GM12873 (cell line): Measurements from ENCODE around the gene ST6GAL1.

Experiments used
- TF ChIP-seq, protein P1 (sequence below): IDR thresholded peaks from 2 replicates; pipeline ENCODE4 v1.5.1; 2012; ENCODE audit warnings: low read depth, mild to moderate bottlenecking, moderate library complexity, low read length, control low read depth; ENCODE audit not compliant: insufficient read depth; ENCODE audit errors: missing control alignments

ST6GAL1 gene

DNA sequence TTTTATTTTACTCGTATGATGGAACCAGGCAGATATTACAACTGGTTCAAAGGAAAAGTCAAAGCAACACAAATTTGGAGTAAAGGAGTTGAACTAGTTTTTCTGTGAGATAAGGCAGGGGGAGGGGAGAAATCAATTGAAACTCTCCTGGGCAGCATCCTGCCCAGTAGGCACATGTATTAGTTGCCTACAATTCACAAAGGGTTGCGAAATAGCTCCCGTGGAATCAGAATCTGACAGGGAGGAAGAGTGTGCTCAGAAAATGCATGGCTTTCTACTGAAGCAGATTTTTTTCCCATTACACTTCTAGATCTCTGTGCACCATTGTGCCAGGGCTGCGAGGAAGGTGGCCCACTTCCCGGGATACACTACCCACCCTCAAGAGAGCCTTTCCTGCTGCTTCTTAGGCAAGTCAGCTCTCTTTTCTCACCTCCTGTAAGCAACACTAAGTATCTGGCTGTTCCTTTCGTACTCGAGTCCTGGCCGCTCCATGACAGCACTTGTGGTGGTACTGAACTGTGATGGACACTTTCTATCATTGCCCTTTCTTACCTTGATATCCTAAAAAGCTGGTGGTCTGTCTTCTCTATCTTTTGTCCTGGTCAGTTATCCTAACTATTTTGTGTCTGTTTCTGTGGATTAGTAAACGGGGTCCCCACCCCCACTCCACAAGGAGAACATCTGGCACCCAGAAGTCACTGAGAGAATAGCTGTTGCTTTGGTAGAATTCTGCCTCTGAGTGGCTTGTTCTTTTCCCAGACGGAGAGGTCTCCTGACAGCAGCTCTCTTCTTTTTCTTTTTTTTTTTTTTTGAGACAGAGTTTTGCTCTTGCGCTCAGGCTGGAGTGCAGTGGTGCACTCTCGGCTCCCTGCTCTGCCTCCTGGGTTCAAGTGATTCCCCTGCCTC, 134.1 kb downstream of the ST6GAL1 start:
- TF ChIP-seq, protein P1, sequence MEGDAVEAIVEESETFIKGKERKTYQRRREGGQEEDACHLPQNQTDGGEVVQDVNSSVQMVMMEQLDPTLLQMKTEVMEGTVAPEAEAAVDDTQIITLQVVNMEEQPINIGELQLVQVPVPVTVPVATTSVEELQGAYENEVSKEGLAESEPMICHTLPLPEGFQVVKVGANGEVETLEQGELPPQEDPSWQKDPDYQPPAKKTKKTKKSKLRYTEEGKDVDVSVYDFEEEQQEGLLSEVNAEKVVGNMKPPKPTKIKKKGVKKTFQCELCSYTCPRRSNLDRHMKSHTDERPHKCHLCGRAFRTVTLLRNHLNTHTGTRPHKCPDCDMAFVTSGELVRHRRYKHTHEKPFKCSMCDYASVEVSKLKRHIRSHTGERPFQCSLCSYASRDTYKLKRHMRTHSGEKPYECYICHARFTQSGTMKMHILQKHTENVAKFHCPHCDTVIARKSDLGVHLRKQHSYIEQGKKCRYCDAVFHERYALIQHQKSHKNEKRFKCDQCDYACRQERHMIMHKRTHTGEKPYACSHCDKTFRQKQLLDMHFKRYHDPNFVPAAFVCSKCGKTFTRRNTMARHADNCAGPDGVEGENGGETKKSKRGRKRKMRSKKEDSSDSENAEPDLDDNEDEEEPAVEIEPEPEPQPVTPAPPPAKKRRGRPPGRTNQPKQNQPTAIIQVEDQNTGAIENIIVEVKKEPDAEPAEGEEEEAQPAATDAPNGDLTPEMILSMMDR = no peak

DNA sequence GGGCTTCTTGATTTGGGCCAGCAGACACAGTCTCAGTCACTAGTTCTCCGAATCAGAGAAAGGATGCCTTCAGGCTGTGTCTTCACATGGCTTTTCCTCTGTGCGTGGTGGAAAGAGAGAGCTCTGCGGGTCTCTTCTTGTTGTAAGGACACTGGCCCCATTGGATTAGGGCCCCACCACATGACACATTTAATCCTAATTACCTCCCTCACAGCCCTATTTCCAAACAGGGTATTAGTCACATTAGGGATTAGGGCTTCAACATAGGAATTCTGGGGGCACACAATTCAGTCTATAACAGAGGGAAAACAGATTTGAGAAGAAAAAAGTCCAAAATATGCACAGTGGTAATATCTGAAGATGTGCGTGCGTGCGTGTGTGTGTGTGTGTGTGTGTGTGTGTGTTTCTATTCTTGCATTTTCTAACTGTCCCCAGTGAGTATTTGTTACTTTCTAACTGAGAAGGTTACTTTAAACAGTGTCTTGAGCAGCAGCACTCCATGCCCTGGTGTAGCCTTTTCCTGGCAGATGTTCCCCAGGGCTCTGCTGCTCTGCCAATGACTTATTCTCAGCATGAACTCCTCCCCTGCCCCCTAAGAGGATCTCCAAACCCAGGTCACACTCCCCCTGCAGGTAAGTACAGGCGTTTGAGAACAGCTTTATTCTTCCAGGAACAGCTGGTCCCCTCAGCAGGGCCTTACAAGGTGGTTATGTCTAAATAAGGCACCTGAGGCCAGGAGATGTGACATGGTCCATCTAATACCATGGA, 136.1 kb downstream of the ST6GAL1 start:
- TF ChIP-seq, protein P1 = peak; percentile 73

DNA sequence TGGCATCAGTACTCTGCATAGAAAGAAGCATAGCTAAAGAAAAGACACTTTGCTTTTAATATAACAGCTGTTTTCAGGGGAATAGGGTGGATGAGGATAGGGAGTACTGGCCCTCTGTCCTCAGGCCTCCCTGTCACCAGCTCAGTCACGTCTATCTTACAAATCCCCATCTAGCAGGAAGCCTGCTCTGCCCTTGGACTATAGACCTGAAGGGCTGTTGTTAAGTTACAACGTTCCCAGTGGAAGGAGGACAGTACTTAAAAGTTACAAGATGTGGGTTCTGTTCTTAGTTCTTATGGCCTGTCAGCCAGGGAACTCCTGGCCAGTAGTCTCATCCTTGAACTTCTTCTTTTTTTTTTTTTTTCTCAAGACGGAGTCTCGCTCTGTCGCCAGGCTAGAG, 138.5 kb downstream of the ST6GAL1 start:
- TF ChIP-seq, protein P1 = no peak

DNA sequence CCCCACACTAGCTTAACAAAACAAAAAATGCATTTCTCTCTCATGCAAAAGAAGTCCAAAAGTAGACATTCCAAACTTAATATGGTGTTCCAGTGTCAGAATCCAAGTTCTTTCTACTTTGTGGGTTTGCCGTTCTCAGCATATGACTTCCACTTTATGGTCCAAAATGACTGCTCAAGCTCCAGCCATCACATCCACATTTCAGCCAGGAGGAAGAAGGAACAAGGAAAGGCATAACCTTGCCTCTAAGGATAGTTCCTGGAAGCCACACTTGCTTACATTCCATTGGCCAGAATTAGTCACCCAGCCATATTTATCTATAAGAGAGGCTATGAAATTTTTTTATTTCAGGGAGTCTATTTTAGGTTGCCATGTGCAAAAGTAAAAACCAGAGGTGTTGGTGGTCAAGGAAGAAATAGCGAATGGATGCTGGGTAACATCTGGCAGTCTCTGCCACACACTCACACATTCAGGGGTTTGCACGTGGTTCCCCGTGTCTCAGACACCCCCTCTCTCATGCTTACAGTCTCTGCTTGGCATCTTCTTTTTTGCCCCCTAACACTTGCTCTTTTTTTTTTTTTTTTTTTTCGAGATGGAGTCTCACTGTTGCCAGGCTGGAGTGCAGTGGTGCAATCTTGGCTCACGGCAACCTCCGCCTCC, 139.7 kb downstream of the ST6GAL1 start:
- TF ChIP-seq, protein P1 = no peak

DNA sequence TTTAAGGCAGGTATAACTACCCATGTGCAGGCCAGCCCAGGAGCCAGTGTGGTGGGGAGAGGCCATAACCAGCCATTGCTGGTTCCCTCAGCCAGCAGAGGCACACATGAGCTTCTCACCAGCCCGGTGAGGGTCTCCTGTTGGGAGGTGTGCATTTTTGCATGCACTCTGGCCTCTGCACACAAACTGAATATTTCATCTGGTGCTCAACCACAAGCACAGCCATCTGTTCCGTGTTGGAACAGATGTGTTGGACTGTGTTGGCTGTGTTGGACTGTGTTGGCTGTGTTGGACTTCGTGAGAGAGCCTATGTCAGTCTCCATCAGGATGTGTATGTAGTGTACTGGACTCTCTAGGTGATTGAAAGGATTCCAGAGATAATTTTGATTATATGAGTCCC, 141.8 kb downstream of the ST6GAL1 start:
- TF ChIP-seq, protein P1 = no peak

DNA sequence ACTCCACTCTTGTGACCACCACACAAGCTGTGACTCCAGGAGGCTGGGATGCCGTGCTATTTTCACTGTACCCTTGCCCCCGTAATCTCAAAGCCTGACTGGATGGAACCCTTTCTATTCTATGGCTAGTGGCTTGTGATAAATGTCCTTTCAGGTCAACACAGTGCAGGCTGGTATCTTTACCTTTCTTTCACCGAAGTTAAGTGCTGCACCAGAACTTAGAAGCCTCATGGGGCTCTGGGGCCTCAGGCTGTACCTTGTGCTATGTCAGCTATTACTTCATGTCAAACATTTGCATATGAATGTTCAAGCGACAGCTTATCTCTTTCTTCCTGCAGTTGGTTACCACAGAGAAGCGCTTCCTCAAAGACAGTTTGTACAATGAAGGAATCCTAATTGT, 142.2 kb downstream of the ST6GAL1 start:
- TF ChIP-seq, protein P1 = no peak

DNA sequence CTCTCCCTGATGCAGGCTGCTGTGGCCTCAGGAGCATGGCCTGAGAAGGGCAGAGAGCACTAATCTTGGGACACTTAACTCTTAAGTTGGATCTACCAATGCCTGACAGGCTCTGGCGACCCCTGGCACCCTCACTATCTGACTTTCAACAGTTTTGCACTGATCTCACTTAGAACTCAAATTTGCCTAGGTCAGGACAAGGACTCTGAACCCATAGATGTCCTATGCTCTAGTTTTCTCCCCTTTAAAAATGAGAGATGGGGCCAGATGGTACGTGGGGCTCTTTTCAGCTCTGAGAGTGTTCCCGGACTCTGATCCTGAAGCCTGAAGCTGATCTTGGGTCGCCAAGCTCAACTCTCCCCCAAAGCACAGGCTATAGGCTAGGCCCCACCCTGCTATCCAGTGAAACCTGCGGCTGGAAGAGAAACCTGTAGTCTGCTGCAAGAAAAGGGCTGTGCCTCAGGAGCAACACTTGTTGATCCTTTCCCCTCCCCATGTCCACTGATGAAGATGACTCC, 143.3 kb downstream of the ST6GAL1 start:
- TF ChIP-seq, protein P1 = no peak
